Testis (tissue), 3 donors: Measurements from ENCODE around the gene KRTAP9-9. TPM values are rescaled to one million over a fixed set of nuclear protein-coding genes. Genes with fewer than 3 reads are reported as not detected.

Experiments
- DNase-seq: peaks from one replicate; pipeline ENCODE4 v3.0.0-alpha.2; 2019
- H3K27ac ChIP-seq, 2 donors: fragments of 200-600 bp; sonication (generic); one replicate each; pipeline ENCODE4 v1.5.1; 2019
- H3K27me3 ChIP-seq: fragments of 200-600 bp; sonication (generic); one replicate; pipeline ENCODE4 v1.5.1; 2019
- H3K36me3 ChIP-seq: fragments of 200-600 bp; sonication (generic); one replicate; pipeline ENCODE4 v1.5.1; 2017; ENCODE audit warnings: low read depth; ENCODE audit errors: missing control alignments
- H3K4me1 ChIP-seq: fragments of 200-600 bp; sonication (generic); one replicate; pipeline ENCODE4 v1.5.1; 2019
- H3K4me3 ChIP-seq, 2 donors: fragments of 200-600 bp; sonication (generic); one replicate each; pipeline ENCODE4 v1.5.1; 2017 to 2019
- H3K9me3 ChIP-seq: fragments of 200-600 bp; sonication (generic); one replicate; pipeline ENCODE4 v1.5.1; 2017
- POLR2A ChIP-seq: fragments of 450-650 bp; IDR thresholded peaks from one replicate; pipeline ENCODE4 v1.6.1; 2017; ENCODE audit warnings: antibody characterized with exemption, mild to moderate bottlenecking, moderate library complexity
- WGBS, 2 donors: methylation state at CpG; one replicate each; pipeline ENCODE4 v1.1.5; 2018; 5-methylcytosine and 5-hydroxymethylcytosine counted together
- intact Hi-C: fragments of 100-400 bp; cut with DNase I; formaldehyde crosslinking; loops from one replicate; pipeline ENCODE4 v1.15.1; 2023; ENCODE audit warnings: low total_unique reads
- polyA plus RNA-seq: library from polyadenylated mRNA; stranded (reverse); fragments of 350-450 nt; fragmentation: Illumina TruSeq; extraction: RNeasy Lipid Tissue Mini Kit (QIAGEN cat#74804); gene quantifications from one replicate; pipeline ENCODE4 v1.2.3, GENCODE V29; 2014; ENCODE audit warnings: low read depth, low replicate concordance; ENCODE audit not compliant: insufficient read depth
- total RNA-seq, 2 donors: library from RNA; depleted of rRNA; stranded (reverse); fragments of >200 nt; gene quantifications; one replicate each; pipeline ENCODE4 v1.2.3, GENCODE V29; 2016
- TF ChIP-seq, protein P1 (sequence below), 3 experiments: fragments of 450-650 bp in 2 of 3; fragments of 200-600 bp in 1 of 3; sonication (generic) in 1 of 3; IDR thresholded peaks; one replicate each; pipeline ENCODE4 v1.5.1; 2016 to 2019; ENCODE audit warnings: antibody characterized with exemption in 3 of 3, mild to moderate bottlenecking in 2 of 3, moderate library complexity in 1 of 3

KRTAP9-9 gene
- total and polyA plus RNA-seq, 3 donors from 2014 or later, result not detected

DNA sequence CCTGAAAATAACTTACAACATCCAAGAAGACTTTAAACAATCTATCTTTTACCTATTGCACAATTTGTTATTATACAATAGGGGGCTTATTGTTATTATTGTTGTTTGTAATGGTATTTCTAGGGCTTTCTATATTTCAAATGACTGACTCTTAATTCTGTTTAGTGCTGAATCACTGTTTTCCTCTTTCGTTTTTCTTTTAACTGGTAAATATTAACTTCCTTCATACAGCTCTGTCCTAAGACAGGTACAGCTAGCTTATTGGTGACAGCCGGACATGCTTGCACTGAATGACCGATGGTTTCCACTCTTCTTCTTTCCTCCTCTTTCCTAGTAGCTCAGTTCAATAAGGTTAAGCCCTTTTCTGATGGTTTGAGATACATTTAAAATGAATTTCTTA is 31.9 kb downstream of the KRTAP9-9 start:
- Histone ChIP-seq H3K27ac (no peak overlapping the region), H3K36me3 (no peaks in the 10 kb centered on the region), H3K9me3 (no peaks in the 10 kb centered on the region), H3K4me3 (no peak overlapping the region), H3K27me3 (no peaks in the 10 kb centered on the region), H3K4me1 (no peaks in the 10 kb centered on the region)
- no peak for DNase-seq
- intact Hi-C loops, result no loop called here
- WGBS, 2 donors, result 82 to 91% methylated on average over 3 of the region's 3 CpGs
- no peak for TF ChIP-seq POLR2A
- TF ChIP-seq, protein P1, sequence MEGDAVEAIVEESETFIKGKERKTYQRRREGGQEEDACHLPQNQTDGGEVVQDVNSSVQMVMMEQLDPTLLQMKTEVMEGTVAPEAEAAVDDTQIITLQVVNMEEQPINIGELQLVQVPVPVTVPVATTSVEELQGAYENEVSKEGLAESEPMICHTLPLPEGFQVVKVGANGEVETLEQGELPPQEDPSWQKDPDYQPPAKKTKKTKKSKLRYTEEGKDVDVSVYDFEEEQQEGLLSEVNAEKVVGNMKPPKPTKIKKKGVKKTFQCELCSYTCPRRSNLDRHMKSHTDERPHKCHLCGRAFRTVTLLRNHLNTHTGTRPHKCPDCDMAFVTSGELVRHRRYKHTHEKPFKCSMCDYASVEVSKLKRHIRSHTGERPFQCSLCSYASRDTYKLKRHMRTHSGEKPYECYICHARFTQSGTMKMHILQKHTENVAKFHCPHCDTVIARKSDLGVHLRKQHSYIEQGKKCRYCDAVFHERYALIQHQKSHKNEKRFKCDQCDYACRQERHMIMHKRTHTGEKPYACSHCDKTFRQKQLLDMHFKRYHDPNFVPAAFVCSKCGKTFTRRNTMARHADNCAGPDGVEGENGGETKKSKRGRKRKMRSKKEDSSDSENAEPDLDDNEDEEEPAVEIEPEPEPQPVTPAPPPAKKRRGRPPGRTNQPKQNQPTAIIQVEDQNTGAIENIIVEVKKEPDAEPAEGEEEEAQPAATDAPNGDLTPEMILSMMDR (IDR thresholded peaks at IDR 0.05), result no peak

DNA sequence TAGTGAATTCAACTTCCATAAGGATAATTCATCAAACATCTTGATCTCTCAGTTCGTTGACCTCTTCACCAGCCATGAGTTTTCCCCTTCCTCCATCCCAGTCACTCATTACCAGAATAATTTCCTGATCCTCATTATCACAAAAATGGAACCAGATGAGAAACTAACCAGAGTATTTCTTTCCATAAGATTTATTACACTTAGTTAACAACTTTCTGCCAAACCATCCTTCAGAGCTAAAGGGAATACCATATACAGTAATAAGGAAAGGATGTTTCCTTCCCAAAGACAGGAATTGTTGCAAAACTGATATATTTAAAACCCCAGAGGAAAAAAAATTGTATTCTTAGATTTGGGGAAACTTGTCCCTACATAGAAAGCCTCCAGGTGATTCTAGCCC is 38.8 kb downstream of the KRTAP9-9 start:
- H3K4me1 ChIP-seq, result no peaks in the 10 kb centered on the region
- WGBS, 2 donors, result 83 to 86% methylated on average over 1 of the region's 1 CpG
- no peak for DNase-seq

GRCh38 chr17:41296846-41297245 is 41.7 kb downstream of the KRTAP9-9 start:
- intact Hi-C loops, result no loop called here
- WGBS, 2 donors, result 85 to 86% methylated on average over 1 of the region's 1 CpG

More for the DNA sequence above, 38.8 kb downstream of the KRTAP9-9 start:
- no peaks in the 10 kb centered on the region for H3K9me3 ChIP-seq
- no peak for TF ChIP-seq POLR2A
- TF ChIP-seq, protein P1 (IDR thresholded peaks at IDR 0.05), result no peak
- no peaks in the 10 kb centered on the region for H3K27me3 ChIP-seq
- intact Hi-C loops, result no loop called here
- H3K36me3 ChIP-seq, result no peaks in the 10 kb centered on the region
- H3K4me3 ChIP-seq, result no peak overlapping the region
- H3K27ac ChIP-seq, result no peak overlapping the region

DNA sequence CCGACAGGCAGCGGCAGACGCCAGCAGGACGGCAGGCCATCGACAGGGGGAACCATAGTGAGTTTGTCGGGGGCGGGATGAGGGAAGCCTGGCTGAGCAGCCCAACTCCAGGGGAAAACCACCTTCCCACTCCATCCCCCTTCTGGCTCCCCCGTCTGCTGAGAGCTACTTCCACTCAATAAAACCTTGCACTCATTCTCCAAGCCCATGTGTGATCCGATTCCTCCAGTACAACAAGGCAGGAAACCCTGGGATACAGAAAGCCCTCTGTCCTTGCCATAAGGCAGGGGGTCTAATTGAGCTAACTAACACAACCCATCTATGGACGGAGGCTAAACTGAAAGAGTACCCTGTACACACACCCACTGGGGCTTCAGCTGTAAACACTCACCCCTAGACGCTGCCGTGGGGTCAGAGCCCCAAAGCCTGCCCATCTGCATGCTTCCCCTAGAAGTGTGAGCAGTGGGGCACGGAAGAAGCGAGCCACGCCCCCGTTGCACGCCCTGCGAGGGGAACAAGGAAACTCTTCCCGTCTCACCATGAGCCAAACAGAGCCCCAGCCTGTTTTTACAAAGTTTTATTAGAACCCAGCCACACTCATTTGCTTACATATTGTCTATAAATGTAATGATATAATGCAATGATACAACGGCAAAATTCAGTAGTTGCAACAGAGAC is 43.4 kb downstream of the KRTAP9-9 start:
- no peak for DNase-seq
- Histone ChIP-seq H3K27ac (no peak overlapping the region), H3K36me3 (no peaks in the 10 kb centered on the region), H3K4me3 (no peak overlapping the region), H3K4me1 (no peaks in the 10 kb centered on the region), H3K27me3 (no peaks in the 10 kb centered on the region), H3K9me3 (no peaks in the 10 kb centered on the region)
- intact Hi-C loops, result no loop called here
- 74 to 83% methylated on average over 20 of the region's 20 CpGs for WGBS, 2 donors
- TF ChIP-seq, protein P1 (IDR thresholded peaks at IDR 0.05), result no peak
- TF ChIP-seq POLR2A, result no peak

More at GRCh38 chr17:41296846-41297245, 41.7 kb downstream of the KRTAP9-9 start:
- no peaks in the 10 kb centered on the region for H3K9me3 ChIP-seq
- H3K36me3 ChIP-seq, result no peaks in the 10 kb centered on the region
- no peaks in the 10 kb centered on the region for H3K4me1 ChIP-seq
- DNase-seq, result no peak
- H3K27me3 ChIP-seq, result no peaks in the 10 kb centered on the region
- no peak overlapping the region for H3K27ac ChIP-seq
- TF ChIP-seq, protein P1 (IDR thresholded peaks at IDR 0.05), result no peak
- TF ChIP-seq POLR2A, result no peak
- no peak overlapping the region for H3K4me3 ChIP-seq
